ENCODE measurements around the gene C9.
A peak's percentile ranks its signal among the peaks of the same experiment; 100 is the strongest.

Gene C9

DNA sequence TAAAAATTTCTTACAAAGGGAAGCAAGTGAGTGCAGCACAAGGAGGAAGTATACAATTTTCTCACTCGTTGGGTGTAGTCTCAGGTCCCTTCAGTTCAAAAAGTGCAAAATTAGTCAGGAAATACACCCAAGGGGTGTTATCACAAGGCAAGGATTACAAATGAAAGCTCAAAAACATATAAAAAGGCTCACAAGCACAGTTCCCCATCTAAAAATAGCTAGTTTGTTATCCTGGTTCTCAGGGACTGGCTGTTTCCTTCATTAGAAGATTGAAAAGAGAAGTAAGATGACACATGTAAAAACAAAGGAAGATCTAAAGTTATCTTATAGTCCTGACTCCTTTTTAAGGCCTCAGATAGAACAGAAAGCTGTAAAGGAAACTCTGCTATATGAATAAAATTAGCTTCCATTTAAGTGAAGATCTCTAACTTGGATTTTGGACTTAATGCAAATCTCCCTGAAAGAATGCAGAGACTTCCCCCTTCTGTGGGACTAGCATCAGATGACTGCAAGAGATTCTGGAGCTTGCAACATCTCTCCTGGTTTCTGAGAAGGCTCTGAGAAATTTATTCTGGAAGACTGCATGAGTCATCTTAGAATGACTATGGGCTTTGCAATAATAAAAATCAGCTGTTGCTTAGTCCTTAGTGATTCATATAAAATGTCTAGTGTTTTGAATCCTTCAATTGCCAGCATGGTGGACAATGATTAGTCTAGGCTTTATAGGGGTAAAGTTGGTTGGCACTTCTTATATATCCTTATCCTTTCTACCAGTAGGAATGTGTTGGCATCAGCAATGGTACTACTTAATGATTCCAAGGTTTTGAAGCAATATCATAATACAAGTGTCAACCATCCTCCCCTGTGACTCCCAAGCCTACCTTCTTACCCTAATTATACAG, 35.1 kb upstream of the C9 start (continued):
- TF ChIP-seq INSM2 (tag by site-specific recombination; IDR thresholded peaks at IDR 0.05) = no peak
- TF ChIP-seq, protein P1, sequence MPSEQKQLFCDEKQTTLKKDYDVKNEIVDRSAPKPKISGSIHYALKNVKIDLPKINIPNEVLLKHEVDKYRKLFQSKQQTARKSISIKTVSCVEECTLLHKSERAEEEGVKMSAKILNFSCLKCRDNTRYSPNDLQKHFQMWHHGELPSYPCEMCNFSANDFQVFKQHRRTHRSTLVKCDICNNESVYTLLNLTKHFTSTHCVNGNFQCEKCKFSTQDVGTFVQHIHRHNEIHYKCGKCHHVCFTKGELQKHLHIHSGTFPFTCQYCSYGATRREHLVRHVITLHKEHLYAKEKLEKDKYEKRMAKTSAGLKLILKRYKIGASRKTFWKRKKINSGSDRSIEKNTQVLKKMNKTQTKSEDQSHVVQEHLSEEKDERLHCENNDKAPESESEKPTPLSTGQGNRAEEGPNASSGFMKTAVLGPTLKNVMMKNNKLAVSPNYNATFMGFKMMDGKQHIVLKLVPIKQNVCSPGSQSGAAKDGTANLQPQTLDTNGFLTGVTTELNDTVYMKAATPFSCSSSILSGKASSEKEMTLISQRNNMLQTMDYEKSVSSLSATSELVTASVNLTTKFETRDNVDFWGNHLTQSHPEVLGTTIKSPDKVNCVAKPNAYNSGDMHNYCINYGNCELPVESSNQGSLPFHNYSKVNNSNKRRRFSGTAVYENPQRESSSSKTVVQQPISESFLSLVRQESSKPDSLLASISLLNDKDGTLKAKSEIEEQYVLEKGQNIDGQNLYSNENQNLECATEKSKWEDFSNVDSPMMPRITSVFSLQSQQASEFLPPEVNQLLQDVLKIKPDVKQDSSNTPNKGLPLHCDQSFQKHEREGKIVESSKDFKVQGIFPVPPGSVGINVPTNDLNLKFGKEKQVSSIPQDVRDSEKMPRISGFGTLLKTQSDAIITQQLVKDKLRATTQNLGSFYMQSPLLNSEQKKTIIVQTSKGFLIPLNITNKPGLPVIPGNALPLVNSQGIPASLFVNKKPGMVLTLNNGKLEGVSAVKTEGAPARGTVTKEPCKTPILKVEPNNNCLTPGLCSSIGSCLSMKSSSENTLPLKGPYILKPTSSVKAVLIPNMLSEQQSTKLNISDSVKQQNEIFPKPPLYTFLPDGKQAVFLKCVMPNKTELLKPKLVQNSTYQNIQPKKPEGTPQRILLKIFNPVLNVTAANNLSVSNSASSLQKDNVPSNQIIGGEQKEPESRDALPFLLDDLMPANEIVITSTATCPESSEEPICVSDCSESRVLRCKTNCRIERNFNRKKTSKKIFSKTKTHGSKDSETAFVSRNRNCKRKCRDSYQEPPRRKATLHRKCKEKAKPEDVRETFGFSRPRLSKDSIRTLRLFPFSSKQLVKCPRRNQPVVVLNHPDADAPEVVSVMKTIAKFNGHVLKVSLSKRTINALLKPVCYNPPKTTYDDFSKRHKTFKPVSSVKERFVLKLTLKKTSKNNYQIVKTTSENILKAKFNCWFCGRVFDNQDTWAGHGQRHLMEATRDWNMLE (tag by site-specific recombination; conservative IDR thresholded peaks at IDR 0.05; ENCODE audit: low read depth) = peak; percentile 55
- peak; percentile 72; the same call in 1 of the 2 replicates for TF ChIP-seq ZNF184 (tag by site-specific recombination; IDR thresholded peaks at IDR 0.05)
- TF ChIP-seq ZEB2 (tag by site-specific recombination; IDR thresholded peaks at IDR 0.05) = peak; percentile 40; the same call in 1 of the 2 replicates
- TF ChIP-seq ZNF214 (tag by site-specific recombination; IDR thresholded peaks at IDR 0.05; ENCODE audit: borderline replicate concordance) = no peak
- no peak for TF ChIP-seq ZNF2 (tag by site-specific recombination; IDR thresholded peaks at IDR 0.05)
- TF ChIP-seq ZNF404 (tag by site-specific recombination; IDR thresholded peaks at IDR 0.05) = no peak
- no peak for TF ChIP-seq ZFP41 (tag by site-specific recombination; IDR thresholded peaks at IDR 0.05; ENCODE audit: borderline replicate concordance)
- peak; percentile 92 for TF ChIP-seq SCRT2 (tag by site-specific recombination; IDR thresholded peaks at IDR 0.05)
- TF ChIP-seq ZNF623 (tag by site-specific recombination; IDR thresholded peaks at IDR 0.05) = no peak
- TF ChIP-seq, protein P2, sequence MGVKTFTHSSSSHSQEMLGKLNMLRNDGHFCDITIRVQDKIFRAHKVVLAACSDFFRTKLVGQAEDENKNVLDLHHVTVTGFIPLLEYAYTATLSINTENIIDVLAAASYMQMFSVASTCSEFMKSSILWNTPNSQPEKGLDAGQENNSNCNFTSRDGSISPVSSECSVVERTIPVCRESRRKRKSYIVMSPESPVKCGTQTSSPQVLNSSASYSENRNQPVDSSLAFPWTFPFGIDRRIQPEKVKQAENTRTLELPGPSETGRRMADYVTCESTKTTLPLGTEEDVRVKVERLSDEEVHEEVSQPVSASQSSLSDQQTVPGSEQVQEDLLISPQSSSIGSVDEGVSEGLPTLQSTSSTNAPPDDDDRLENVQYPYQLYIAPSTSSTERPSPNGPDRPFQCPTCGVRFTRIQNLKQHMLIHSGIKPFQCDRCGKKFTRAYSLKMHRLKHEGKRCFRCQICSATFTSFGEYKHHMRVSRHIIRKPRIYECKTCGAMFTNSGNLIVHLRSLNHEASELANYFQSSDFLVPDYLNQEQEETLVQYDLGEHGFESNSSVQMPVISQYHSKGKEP (tag by site-specific recombination; IDR thresholded peaks at IDR 0.05) = no peak
- no peak for TF ChIP-seq KLF9 (tag by site-specific recombination; IDR thresholded peaks at IDR 0.05; ENCODE audit: low read depth)
- peak; percentile 84; the same call in 1 of the 2 replicates for TF ChIP-seq ZNF660 (tag by site-specific recombination; IDR thresholded peaks at IDR 0.05)

- Histone ChIP-seq H3K4me1 (ENCODE audit: control insufficient read depth, insufficient read depth, low read length) (0 out of 2 replicates have a peak, but pooled peaks cover 5% of the 10 kb centered on the region), H3K9me3 (ENCODE audit: control insufficient read depth, insufficient read depth, low read depth, low read length) (no peaks in the 10 kb centered on the region), H3K4me3 (ENCODE audit: low read depth, low read length) (no peak overlapping the region), H3K36me3 (ENCODE audit: control insufficient read depth in 2 of 2, insufficient read depth in 1 of 2, low read length in 2 of 2) (peaks cover 0 to 5% of the 10 kb centered on the region in 2 experiments; a peak in 2 of 3 replicates), H3K27ac (ENCODE audit: extremely low read depth, low read depth, low read length) (no peak overlapping the region)
- ChIA-PET POLR2A (no interaction called here), CTCF (interaction anchor here (1.1 to 1.4 kb wide), 3 partner anchors 11 to 21 kb away, joined by 3 to 15 read pairs (median 4); no protein-coding TSS in a partner anchor)
- TF ChIP-seq, protein P3, sequence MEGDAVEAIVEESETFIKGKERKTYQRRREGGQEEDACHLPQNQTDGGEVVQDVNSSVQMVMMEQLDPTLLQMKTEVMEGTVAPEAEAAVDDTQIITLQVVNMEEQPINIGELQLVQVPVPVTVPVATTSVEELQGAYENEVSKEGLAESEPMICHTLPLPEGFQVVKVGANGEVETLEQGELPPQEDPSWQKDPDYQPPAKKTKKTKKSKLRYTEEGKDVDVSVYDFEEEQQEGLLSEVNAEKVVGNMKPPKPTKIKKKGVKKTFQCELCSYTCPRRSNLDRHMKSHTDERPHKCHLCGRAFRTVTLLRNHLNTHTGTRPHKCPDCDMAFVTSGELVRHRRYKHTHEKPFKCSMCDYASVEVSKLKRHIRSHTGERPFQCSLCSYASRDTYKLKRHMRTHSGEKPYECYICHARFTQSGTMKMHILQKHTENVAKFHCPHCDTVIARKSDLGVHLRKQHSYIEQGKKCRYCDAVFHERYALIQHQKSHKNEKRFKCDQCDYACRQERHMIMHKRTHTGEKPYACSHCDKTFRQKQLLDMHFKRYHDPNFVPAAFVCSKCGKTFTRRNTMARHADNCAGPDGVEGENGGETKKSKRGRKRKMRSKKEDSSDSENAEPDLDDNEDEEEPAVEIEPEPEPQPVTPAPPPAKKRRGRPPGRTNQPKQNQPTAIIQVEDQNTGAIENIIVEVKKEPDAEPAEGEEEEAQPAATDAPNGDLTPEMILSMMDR (tag by site-specific recombination; IDR thresholded peaks at IDR 0.05) = no peak
- TF ChIP-seq ZBTB11 (tag by site-specific recombination; conservative IDR thresholded peaks at IDR 0.05; ENCODE audit: low read depth) = no peak
- no peak for TF ChIP-seq ZFP69B (tag by site-specific recombination; IDR thresholded peaks at IDR 0.05)
- no peak for TF ChIP-seq ZNF23 (tag by site-specific recombination; IDR thresholded peaks at IDR 0.05; ENCODE audit: borderline replicate concordance)
- TF ChIP-seq, protein P4, sequence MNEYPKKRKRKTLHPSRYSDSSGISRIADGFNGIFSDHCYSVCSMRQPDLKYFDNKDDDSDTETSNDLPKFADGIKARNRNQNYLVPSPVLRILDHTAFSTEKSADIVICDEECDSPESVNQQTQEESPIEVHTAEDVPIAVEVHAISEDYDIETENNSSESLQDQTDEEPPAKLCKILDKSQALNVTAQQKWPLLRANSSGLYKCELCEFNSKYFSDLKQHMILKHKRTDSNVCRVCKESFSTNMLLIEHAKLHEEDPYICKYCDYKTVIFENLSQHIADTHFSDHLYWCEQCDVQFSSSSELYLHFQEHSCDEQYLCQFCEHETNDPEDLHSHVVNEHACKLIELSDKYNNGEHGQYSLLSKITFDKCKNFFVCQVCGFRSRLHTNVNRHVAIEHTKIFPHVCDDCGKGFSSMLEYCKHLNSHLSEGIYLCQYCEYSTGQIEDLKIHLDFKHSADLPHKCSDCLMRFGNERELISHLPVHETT (tag by site-specific recombination; IDR thresholded peaks at IDR 0.05) = no peak
Observed at GRCh38 chr5:39396843-39397242, 32.5 kb upstream of the C9 start.

Measured in HEK293 (cell line).